HepG2 (cell line): ENCODE data around the gene NDC80. TPM values are rescaled to one million over a fixed set of nuclear protein-coding genes. Genes with fewer than 3 reads are reported as not detected.

Experiments used
- GATAD2A ChIP-seq: IDR thresholded peaks from 2 replicates; pipeline ENCODE4 v1.6.1; 2016
- KLF16 ChIP-seq, 2 experiments: sonication (generic) in 1 of 2; formaldehyde crosslinking in 1 of 2; IDR thresholded peaks; 2 replicates each; pipeline versions ENCODE4 v1.6.1 to v1.8.0; 2016 to 2023; ENCODE audit warnings: missing genetic modification reagents in 2 of 2, missing compliant biosample characterization in 1 of 2
- RXRB ChIP-seq: IDR thresholded peaks from 2 replicates; pipeline ENCODE4 v1.6.1; 2016; ENCODE audit warnings: borderline replicate concordance, missing genetic modification reagents, missing compliant biosample characterization
- WIZ ChIP-seq: sonication (generic); formaldehyde crosslinking; IDR thresholded peaks from 2 replicates; pipeline ENCODE4 v1.5.1; 2020; ENCODE audit warnings: mild to moderate bottlenecking, missing genetic modification reagents
- ZNF609 ChIP-seq: sonication (generic); formaldehyde crosslinking; IDR thresholded peaks from 2 replicates; pipeline ENCODE4 v1.4.0; 2020; ENCODE audit warnings: mild to moderate bottlenecking, missing genetic modification reagents, borderline replicate concordance
- ZNF747 ChIP-seq: sonication (generic); formaldehyde crosslinking; IDR thresholded peaks from 2 replicates; pipeline ENCODE4 v1.8.1; 2023; ENCODE audit warnings: missing genetic modification reagents, mild to moderate bottlenecking, borderline replicate concordance
- ZNF777 ChIP-seq: sonication (generic); formaldehyde crosslinking; IDR thresholded peaks from 2 replicates; pipeline ENCODE4 v1.4.0; 2020; ENCODE audit warnings: missing genetic modification reagents
- polyA plus RNA-seq, 8 experiments: library from polyadenylated mRNA; depleted of rRNA in 3 of 8; stranded (reverse) in 7 of 8; unstranded in 1 of 8; fragments of >200 nt; fragmentation: Illumina TruSeq in 4 of 8; extraction: Trizol in 4 of 8; gene quantifications; 2 replicates each; pipeline versions ENCODE4 v1.2.1 to v1.2.3, GENCODE V29; 2011 to 2016; ENCODE audit warnings: low read depth in 4 of 8, missing spikeins in 1 of 8, mixed read lengths in 1 of 8; ENCODE audit not compliant: insufficient read depth in 1 of 8
- total RNA-seq, 5 experiments: library from RNA; depleted of rRNA; stranded (reverse); fragments of >200 nt; fragmentation: Illumina TruSeq; extraction: Trizol; gene quantifications; 2 replicates each; pipeline ENCODE4 v1.2.3, GENCODE V29; 2016; ENCODE audit warnings: low read depth in 1 of 5
- TF ChIP-seq, protein P1 (sequence below): sonication (generic); formaldehyde crosslinking; IDR thresholded peaks from 2 replicates; pipeline ENCODE4 v1.8.1; 2023; ENCODE audit warnings: mild to moderate bottlenecking, moderate library complexity, missing genetic modification reagents
- TF ChIP-seq, protein P2 (sequence below): sonication (generic); formaldehyde crosslinking; IDR thresholded peaks from 2 replicates; pipeline ENCODE4 v1.4.0; 2020; ENCODE audit warnings: missing genetic modification reagents, borderline replicate concordance
- TF ChIP-seq, protein P3 (sequence below): sonication (generic); formaldehyde crosslinking; IDR thresholded peaks from 2 replicates; pipeline ENCODE4 v1.5.0; 2020; ENCODE audit warnings: mild to moderate bottlenecking, missing genetic modification reagents
- TF ChIP-seq, protein P4 (sequence below), 2 experiments: sonication (generic) in 1 of 2; formaldehyde crosslinking in 1 of 2; IDR thresholded peaks; 2 replicates each; pipeline versions ENCODE4 v1.4.0 to v1.6.1; 2018 to 2020; ENCODE audit warnings: missing genetic modification reagents in 2 of 2, borderline replicate concordance in 1 of 2, low read depth in 1 of 2, mild to moderate bottlenecking in 1 of 2, missing biosample characterization in 1 of 2

Gene NDC80
- total and polyA plus RNA-seq, 2 of the 13 experiments (the other 11 are each of a cell fraction or from before 2014, with no cell fraction given): 9.6 to 33.0 TPM

- TF ChIP-seq ZNF747 (no peak; the same call in 1 of the 2 replicates), ZNF609 (CRISPR knock-in tag) (no peak), ZNF777 (CRISPR knock-in tag) (peak; percentile 43; the same call in 1 of the 2 replicates), WIZ (CRISPR knock-in tag) (0 out of 2 replicates have a peak, but pooled peaks have one; percentile 18), RXRB (CRISPR knock-in tag) (no peak), KLF16 (CRISPR knock-in tag; IDR thresholded peaks at IDR 0.05) (no peak), GATAD2A (CRISPR knock-in tag) (no peak)
- TF ChIP-seq, protein P1, sequence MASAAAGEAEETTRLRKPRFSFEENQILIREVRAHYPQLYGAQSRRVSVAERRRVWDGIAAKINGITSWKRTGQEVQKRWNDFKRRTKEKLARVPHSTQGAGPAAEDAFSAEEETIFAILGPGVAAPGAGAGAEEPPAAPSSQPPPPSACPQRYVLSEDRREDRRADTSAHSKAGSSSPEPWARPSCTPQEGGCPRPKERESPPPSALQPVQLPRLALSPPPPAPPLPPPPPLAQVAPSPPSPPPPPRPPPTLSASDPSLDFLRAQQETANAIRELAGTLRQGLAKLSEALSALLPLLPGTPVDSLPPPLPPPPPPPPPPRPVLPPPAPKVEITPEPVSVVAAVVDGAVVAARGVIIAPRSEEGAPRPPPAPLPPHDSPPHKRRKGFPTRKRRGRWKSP (CRISPR knock-in tag): 0 out of 2 replicates have a peak, but pooled peaks have one; percentile 14
- TF ChIP-seq, protein P2, sequence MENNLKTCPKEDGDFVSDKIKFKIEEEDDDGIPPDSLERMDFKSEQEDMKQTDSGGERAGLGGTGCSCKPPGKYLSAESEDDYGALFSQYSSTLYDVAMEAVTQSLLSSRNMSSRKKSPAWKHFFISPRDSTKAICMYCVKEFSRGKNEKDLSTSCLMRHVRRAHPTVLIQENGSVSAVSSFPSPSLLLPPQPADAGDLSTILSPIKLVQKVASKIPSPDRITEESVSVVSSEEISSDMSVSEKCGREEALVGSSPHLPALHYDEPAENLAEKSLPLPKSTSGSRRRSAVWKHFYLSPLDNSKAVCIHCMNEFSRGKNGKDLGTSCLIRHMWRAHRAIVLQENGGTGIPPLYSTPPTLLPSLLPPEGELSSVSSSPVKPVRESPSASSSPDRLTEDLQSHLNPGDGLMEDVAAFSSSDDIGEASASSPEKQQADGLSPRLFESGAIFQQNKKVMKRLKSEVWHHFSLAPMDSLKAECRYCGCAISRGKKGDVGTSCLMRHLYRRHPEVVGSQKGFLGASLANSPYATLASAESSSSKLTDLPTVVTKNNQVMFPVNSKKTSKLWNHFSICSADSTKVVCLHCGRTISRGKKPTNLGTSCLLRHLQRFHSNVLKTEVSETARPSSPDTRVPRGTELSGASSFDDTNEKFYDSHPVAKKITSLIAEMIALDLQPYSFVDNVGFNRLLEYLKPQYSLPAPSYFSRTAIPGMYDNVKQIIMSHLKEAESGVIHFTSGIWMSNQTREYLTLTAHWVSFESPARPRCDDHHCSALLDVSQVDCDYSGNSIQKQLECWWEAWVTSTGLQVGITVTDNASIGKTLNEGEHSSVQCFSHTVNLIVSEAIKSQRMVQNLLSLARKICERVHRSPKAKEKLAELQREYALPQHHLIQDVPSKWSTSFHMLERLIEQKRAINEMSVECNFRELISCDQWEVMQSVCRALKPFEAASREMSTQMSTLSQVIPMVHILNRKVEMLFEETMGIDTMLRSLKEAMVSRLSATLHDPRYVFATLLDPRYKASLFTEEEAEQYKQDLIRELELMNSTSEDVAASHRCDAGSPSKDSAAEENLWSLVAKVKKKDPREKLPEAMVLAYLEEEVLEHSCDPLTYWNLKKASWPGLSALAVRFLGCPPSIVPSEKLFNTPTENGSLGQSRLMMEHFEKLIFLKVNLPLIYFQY (CRISPR knock-in tag): no peak
- TF ChIP-seq, protein P3, sequence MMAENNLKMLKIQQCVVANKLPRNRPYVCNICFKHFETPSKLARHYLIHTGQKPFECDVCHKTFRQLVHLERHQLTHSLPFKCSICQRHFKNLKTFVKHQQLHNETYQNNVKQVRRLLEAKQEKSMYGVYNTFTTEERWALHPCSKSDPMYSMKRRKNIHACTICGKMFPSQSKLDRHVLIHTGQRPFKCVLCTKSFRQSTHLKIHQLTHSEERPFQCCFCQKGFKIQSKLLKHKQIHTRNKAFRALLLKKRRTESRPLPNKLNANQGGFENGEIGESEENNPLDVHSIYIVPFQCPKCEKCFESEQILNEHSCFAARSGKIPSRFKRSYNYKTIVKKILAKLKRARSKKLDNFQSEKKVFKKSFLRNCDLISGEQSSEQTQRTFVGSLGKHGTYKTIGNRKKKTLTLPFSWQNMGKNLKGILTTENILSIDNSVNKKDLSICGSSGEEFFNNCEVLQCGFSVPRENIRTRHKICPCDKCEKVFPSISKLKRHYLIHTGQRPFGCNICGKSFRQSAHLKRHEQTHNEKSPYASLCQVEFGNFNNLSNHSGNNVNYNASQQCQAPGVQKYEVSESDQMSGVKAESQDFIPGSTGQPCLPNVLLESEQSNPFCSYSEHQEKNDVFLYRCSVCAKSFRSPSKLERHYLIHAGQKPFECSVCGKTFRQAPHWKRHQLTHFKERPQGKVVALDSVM (CRISPR knock-in tag): 0 out of 2 replicates have a peak, but pooled peaks have one; percentile 3
- TF ChIP-seq, protein P4, sequence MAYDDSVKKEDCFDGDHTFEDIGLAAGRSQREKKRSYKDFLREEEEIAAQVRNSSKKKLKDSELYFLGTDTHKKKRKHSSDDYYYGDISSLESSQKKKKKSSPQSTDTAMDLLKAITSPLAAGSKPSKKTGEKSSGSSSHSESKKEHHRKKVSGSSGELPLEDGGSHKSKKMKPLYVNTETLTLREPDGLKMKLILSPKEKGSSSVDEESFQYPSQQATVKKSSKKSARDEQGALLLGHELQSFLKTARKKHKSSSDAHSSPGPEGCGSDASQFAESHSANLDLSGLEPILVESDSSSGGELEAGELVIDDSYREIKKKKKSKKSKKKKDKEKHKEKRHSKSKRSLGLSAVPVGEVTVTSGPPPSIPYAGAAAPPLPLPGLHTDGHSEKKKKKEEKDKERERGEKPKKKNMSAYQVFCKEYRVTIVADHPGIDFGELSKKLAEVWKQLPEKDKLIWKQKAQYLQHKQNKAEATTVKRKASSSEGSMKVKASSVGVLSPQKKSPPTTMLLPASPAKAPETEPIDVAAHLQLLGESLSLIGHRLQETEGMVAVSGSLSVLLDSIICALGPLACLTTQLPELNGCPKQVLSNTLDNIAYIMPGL (CRISPR knock-in tag; IDR thresholded peaks at IDR 0.05; ENCODE audit: borderline replicate concordance in 1 of 2, low read depth in 1 of 2): no peak; a peak in 1 of 4 replicates
These were observed 85.1 kb downstream of the NDC80 start (continued) for GRCh38 chr18:2656237-2656980.
